HUES48 (cell line): ENCODE data around the gene CELF1.

ENCODE experiments used
- H3K27ac ChIP-seq: one replicate; pipeline ENCODE4 v1.7.0; 2013; ENCODE audit warnings: low read depth, low read length, inconsistent platforms
- H3K27me3 ChIP-seq: 2 replicates; pipeline ENCODE4 v1.6.1; 2013; ENCODE audit warnings: mild to moderate bottlenecking, low read length; ENCODE audit not compliant: control insufficient read depth, insufficient read depth
- H3K36me3 ChIP-seq: 2 replicates; pipeline ENCODE4 v1.6.1; 2013; ENCODE audit warnings: low read length; ENCODE audit not compliant: control insufficient read depth, insufficient read depth
- H3K4me1 ChIP-seq: 2 replicates; pipeline ENCODE4 v1.6.1; 2013; ENCODE audit warnings: mild to moderate bottlenecking, low read length; ENCODE audit not compliant: control insufficient read depth, insufficient read depth
- H3K4me3 ChIP-seq: 2 replicates; pipeline ENCODE4 v1.5.1; 2013; ENCODE audit warnings: mild to moderate bottlenecking, low read depth, low read length
- H3K9ac ChIP-seq: 2 replicates; pipeline ENCODE4 v1.6.1; 2013; ENCODE audit warnings: mild to moderate bottlenecking, low read depth, low read length, moderate library complexity
- H3K9me3 ChIP-seq: 2 replicates; pipeline ENCODE4 v1.6.1; 2013; ENCODE audit warnings: low read length; ENCODE audit not compliant: control insufficient read depth, insufficient read depth

CELF1 gene

DNA sequence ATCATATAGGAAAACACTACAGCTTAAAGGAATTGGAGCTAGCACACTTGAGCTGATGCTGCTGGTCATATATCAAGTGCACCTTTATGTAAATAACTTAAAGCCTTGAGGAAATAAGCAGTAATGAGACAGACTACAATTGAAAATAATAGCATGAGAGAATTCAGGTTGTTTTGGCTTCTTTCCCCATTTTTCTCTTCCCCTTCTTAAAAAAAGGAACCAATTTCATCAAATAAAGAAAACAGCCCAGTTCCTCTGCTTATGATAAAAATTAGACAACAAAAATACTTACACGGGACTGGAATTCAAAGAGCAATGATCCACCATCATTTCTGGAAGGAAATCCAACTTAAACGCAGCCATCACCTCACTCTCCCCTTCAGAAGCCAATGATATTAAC lies 53.8 kb downstream of the CELF1 start:
- Histone ChIP-seq H3K27me3 (no peaks in the 10 kb centered on the region), H3K4me1 (peaks cover 41% of the 10 kb centered on the region), H3K36me3 (peaks cover 14% of the 10 kb centered on the region), H3K9me3 (no peaks in the 10 kb centered on the region), H3K4me3 (no peak overlapping the region), H3K27ac (no peak overlapping the region), H3K9ac (no peak overlapping the region)

DNA sequence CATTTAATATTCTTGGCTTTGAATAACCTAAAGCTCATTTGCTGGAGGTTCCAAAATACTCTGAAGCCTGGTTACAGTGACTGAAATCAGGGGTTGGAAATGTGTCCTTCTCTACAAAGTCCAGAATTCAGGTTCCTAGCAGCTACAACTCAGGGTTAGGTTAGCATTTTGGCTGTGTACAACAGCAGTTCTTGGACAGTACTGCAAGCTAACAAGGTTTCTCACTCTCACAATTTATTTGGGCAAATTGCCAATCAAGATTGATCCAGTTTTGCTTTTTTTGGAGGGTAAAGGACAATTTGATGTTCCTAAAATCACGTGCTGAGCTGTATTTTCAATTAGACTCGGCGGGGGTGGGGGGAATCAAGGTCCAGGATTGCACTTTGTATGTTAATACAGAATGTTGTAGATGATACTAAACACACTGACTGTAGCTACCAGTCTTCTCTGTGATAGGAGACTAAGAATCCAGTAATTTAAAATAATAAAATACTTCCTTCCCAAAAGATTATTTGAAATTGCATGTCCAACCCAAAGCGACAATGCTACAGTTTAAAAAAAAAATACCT lies 54.3 kb downstream of the CELF1 start:
- H3K36me3 ChIP-seq, result peaks cover 19% of the 10 kb centered on the region
- H3K4me1 ChIP-seq, result peaks cover 38% of the 10 kb centered on the region
- no peaks in the 10 kb centered on the region for H3K9me3 ChIP-seq
- H3K27ac ChIP-seq, result no peak overlapping the region
- no peaks in the 10 kb centered on the region for H3K27me3 ChIP-seq
- no peak overlapping the region for H3K4me3 ChIP-seq
- H3K9ac ChIP-seq, result no peak overlapping the region

DNA sequence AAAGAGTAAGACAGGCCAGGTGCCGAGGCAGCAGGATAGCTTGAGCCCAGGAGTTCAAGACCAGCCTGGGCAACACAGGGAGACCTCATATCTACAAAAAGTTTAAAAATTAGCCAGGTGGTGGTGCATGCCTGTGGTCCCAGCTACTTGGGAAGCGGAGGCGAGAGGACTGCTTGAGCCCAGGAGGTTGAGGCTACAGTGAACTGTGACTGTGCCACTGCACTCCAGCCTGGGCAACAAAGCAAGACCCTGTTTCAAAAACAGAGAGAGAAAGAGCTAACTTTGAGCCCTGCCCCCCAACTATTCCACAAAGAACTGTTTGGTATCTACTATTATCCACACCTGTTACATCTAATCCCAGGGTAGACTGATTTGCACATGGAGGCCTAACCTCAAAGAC lies 54.8 kb downstream of the CELF1 start:
- H3K9ac ChIP-seq, result no peak overlapping the region
- no peak overlapping the region for H3K27ac ChIP-seq
- H3K36me3 ChIP-seq, result peaks cover 21% of the 10 kb centered on the region
- no peaks in the 10 kb centered on the region for H3K9me3 ChIP-seq
- no peak overlapping the region for H3K4me3 ChIP-seq
- H3K27me3 ChIP-seq, result no peaks in the 10 kb centered on the region
- H3K4me1 ChIP-seq, result peaks cover 37% of the 10 kb centered on the region

DNA sequence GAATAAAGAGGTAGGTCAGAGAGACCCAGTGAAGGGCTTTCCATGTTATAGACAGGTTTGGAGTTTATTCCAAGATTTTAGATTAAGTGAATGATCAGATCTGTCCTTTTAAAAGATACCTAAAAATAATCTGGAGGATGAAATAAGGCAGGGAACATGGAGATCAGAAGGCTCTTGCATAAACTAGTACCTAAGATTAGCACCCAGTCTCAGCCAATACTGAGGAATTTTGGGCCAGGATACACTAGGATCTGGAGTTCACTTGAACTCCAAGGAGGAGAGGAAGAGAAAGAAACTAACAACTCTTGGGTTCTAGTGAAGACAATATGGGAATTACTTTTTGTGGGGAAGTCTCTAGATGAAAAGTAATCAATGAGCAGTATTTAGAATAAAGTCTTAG lies 56.1 kb downstream of the CELF1 start:
- no peak overlapping the region for H3K4me3 ChIP-seq
- H3K9ac ChIP-seq, result no peak overlapping the region
- no peaks in the 10 kb centered on the region for H3K9me3 ChIP-seq
- H3K27me3 ChIP-seq, result no peaks in the 10 kb centered on the region
- H3K4me1 ChIP-seq, result peaks cover 37% of the 10 kb centered on the region
- H3K36me3 ChIP-seq, result peaks cover 21% of the 10 kb centered on the region
- H3K27ac ChIP-seq, result no peak overlapping the region

DNA sequence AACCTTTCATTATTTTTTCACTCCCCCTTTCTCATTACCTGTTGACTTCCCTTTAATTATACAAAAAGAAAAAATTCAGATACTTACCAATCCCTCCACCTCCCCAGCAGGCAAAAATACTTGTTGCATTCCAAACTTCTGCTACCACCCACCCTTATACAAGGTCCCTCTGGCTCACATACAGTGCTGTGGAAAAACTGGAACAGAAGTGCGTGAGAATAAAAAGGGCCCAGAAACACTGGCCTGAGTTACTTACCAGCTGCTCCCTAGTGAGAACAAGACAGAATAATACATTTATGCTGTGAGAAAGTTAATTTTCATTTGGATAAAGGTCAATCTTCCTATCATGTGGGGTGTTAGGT lies 57.1 kb downstream of the CELF1 start:
- no peak overlapping the region for H3K9ac ChIP-seq
- peaks cover 32% of the 10 kb centered on the region for H3K4me1 ChIP-seq
- H3K4me3 ChIP-seq, result no peak overlapping the region
- peaks cover 21% of the 10 kb centered on the region for H3K36me3 ChIP-seq
- H3K27ac ChIP-seq, result no peak overlapping the region
- no peaks in the 10 kb centered on the region for H3K27me3 ChIP-seq
- no peaks in the 10 kb centered on the region for H3K9me3 ChIP-seq

DNA sequence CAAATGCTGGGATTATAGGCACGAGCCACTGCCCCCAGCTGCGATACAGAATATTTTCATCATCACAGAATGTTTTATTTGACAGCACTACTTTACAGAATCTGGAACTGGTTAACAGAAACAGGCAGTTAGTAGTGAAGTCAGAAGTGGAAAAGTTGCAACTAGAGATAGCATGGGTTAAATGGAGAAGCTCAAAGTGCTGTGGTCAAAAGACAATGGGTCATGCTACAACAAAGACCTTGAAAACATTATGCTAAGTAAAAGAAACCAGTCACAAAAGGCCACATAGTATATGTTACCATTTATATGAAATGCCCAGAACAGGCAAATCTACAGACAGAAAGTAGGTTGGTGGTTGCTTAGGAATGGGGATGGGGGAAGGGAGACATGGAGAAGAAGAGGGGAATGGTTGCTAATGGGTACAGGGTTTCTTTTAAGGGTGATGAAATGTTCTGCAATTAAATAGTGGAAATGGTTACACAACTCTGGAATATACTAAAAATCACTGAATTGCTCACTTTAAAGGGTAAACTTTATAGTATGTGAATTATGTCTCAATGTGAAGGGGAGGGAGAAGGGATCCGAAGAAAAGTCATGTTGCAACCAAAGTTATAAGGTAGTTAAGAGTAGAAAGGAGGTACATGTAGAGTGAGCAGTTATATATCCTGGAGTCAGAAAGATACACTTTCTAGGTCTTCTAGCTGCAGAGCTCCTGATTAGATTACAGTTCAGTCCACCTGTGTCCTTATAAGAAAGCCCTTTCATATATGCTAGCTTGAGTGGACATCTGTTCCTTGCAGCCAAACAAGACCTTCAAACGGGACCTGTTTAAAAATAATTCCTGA lies 57.7 kb downstream of the CELF1 start:
- H3K9me3 ChIP-seq, result no peaks in the 10 kb centered on the region
- peaks cover 31% of the 10 kb centered on the region for H3K4me1 ChIP-seq
- H3K27ac ChIP-seq, result peak overlapping the region; percentile 7
- H3K4me3 ChIP-seq, result no peak overlapping the region
- H3K36me3 ChIP-seq, result peaks cover 21% of the 10 kb centered on the region
- H3K9ac ChIP-seq, result no peak overlapping the region
- H3K27me3 ChIP-seq, result no peaks in the 10 kb centered on the region

DNA sequence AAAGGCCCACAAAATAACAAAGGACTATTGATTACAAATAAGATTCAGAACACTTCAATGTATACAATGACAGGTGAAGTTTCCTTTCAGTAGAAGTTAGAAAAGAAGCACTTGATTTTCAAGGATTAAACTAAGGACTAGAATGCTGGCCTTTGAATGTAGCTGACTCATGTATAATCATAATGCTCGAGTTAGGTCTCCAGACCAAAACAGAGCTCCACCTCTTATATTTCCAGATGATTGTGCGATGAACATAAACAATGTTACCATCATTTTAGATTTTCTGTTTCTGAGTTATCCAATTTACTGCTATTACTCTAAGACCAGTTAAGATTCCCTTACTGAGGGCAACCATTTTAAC lies 63.6 kb downstream of the CELF1 start:
- Histone ChIP-seq H3K4me3 (no peak overlapping the region), H3K9me3 (no peaks in the 10 kb centered on the region), H3K4me1 (no peaks in the 10 kb centered on the region), H3K27ac (no peak overlapping the region), H3K27me3 (no peaks in the 10 kb centered on the region), H3K9ac (no peak overlapping the region), H3K36me3 (peaks cover 53% of the 10 kb centered on the region)

DNA sequence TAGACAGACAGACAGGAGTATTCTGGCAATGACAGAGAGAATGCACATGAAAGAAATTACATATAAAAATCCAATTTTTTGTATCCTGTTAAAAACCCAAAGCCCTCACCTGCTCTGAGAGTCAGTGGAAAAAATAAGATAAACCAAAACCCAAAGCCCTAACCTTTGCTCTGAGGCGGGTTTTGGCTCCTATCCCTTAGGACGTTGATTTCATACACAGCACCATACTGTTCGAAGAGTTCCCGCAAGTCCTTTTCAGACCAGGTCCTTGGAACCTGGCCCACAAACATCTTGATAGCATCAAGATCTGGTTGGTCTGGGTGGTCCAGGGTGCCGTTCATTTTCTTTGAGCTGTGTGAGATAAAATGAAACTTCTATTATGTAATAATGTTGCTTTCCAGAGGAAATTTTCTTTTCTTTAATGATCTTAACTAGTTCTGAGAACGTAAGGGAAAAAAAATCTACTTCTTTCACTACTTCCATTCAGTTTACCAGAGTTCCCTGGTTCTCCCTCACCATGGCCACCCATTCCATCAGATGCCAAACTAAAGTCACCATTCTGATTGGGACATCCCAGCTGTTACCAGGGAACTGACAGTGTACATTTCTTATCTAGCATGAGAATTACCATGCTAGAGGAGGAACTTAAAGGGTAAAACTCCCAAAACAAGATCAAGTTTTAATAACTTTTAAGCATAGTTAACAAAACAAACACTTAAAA lies 64.1 kb downstream of the CELF1 start:
- no peak overlapping the region for H3K9ac ChIP-seq
- H3K4me3 ChIP-seq, result no peak overlapping the region
- H3K27ac ChIP-seq, result no peak overlapping the region
- peaks cover 53% of the 10 kb centered on the region for H3K36me3 ChIP-seq
- H3K9me3 ChIP-seq, result no peaks in the 10 kb centered on the region
- no peaks in the 10 kb centered on the region for H3K27me3 ChIP-seq
- H3K4me1 ChIP-seq, result no peaks in the 10 kb centered on the region

DNA sequence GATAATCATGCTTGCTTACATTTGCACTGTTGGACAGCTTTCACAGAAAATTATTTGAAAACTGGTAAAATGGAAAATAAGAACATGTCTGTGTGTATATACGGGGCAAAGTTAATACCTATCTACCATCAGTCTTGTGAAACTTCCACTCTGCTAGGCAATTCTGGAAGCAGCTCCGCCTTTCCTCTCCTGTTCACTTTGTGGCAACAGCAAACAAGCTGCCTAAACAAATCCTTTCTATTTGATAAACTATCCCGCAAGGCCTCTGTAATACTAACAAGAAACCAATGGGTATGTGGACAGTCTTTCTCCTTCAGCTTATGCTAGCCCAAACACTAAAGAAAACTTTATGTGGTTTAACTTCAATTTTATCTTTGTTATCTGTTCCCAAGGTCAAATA lies 64.8 kb downstream of the CELF1 start:
- Histone ChIP-seq H3K36me3 (peaks cover 57% of the 10 kb centered on the region), H3K4me3 (no peak overlapping the region), H3K27me3 (no peaks in the 10 kb centered on the region), H3K4me1 (no peaks in the 10 kb centered on the region), H3K27ac (no peak overlapping the region), H3K9me3 (no peaks in the 10 kb centered on the region), H3K9ac (no peak overlapping the region)

DNA sequence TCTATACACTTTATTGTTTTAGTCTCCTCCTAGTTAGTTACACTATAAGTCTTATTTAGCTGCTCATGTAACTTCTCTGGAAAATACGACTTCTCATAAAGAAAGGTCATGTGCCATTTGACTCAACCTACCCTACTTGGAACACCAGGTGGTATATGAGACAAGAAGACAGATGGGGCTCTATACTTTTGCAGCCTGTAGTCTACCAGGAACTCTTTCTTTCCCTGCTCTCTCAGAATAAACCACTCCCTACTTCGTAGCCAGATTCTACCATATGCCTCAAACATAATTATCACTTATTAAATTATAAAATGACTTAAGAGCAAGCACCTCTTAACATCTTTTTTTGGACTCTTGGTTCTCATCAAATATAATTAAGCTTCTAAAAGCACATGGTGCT lies 65.5 kb downstream of the CELF1 start:
- no peak overlapping the region for H3K27ac ChIP-seq
- no peaks in the 10 kb centered on the region for H3K27me3 ChIP-seq
- H3K4me3 ChIP-seq, result no peak overlapping the region
- no peak overlapping the region for H3K9ac ChIP-seq
- peaks cover 64% of the 10 kb centered on the region for H3K36me3 ChIP-seq
- no peaks in the 10 kb centered on the region for H3K4me1 ChIP-seq
- no peaks in the 10 kb centered on the region for H3K9me3 ChIP-seq

DNA sequence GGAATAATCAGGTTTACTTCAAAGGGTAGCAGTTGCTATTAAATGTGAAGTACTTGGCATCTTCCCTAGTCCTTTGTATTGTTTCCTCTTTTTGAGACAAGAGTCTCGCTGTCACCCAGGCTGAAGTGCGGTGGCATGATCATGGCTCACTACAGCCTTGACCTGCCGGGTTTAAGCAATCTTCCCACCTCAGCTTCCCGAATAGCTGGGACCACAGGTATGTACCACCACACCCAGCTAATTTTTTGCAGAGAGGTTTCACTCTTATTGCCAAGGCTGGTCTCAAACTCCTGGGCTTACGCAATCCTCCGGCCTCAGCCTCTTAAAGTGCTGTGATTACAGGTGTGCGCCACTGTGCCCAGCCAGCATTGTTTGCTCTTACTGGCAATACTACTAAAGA lies 67.8 kb downstream of the CELF1 start:
- peaks cover 86% of the 10 kb centered on the region for H3K36me3 ChIP-seq
- H3K4me1 ChIP-seq, result no peaks in the 10 kb centered on the region
- no peak overlapping the region for H3K4me3 ChIP-seq
- no peak overlapping the region for H3K27ac ChIP-seq
- H3K27me3 ChIP-seq, result no peaks in the 10 kb centered on the region
- H3K9ac ChIP-seq, result no peak overlapping the region
- H3K9me3 ChIP-seq, result no peaks in the 10 kb centered on the region
